ENCODE measurements around the gene ATG9A.
"Not testable (repeated sequence)": the region's sequence is repeated elsewhere in the genome, so short reads cannot be mapped to it uniquely, and the experiment has no call there.

Gene ATG9A, protein sequence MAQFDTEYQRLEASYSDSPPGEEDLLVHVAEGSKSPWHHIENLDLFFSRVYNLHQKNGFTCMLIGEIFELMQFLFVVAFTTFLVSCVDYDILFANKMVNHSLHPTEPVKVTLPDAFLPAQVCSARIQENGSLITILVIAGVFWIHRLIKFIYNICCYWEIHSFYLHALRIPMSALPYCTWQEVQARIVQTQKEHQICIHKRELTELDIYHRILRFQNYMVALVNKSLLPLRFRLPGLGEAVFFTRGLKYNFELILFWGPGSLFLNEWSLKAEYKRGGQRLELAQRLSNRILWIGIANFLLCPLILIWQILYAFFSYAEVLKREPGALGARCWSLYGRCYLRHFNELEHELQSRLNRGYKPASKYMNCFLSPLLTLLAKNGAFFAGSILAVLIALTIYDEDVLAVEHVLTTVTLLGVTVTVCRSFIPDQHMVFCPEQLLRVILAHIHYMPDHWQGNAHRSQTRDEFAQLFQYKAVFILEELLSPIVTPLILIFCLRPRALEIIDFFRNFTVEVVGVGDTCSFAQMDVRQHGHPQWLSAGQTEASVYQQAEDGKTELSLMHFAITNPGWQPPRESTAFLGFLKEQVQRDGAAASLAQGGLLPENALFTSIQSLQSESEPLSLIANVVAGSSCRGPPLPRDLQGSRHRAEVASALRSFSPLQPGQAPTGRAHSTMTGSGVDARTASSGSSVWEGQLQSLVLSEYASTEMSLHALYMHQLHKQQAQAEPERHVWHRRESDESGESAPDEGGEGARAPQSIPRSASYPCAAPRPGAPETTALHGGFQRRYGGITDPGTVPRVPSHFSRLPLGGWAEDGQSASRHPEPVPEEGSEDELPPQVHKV

DNA sequence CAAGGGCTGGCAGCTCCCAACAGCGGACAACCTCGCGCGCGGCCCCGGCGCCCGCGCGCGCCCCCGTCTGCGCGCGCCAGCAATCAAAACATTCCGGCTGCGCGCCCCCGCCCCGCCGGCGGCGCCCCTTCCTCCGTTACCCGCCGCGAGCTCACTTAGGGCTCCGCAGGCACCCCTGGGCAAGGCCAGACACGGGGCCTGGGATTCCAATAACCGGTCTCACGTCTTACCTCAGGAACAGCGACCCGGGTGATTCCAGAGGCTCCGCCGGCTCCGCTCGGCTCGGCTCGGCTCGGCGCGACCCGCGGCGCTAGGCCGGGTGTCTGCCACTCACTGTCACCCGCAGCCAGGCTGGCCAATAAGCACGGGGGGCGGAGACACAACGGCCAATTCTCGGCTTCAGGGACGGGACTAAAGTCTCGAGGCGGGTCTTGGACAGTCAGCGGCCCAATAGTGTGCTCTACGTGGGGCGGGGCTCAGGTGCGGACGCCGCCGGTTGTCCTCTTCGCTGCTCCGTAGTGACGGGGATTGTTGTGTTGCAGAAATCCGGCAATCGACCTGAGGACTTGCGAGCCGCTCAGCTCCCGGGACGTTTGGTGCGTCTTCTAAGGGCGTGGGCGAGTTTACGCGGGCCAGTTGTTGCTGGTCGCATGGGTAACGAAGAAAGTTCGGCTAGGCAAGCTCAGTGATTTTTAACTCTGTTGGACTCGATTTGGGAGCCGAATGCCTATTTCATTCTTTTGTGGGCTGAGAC, at the start of gene ATG9A, which contains the start of gene ANKZF1:
TSS of gene ATG9A (minus strand) at position 332 of the 754 bp plus-strand sequence. CDS start 1,612 bp downstream, outside the sequence.
TSS of gene ANKZF1 (plus strand) at position 502 of the 754 bp plus-strand sequence. CDS start 452 bp downstream, outside the sequence.
- DNase-seq (ENCODE audit: low read depth), result peak; percentile 98

DNA sequence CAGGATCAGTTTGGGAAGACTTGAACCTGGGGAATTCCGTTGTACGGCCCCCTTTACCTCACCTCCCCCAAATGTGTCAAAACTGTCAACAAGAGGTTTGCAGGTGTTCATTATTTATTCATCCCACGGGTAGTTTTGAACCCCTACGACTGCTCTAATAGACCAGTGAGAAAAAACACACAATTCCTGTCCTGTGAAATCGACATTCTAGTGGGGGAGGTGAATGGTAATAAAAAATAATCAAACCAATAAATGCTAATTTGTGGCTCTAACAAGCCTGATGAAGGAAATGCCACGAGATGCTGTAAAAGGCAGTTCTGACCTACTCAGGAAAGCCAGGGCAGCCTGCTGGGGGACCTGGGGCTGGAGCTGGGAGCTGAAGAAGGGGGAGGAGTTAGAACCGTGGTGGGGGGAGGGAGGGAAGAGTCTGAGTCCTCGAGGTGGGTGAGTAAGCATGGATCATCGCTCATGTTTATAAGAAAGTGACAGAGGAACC, 49.3 kb upstream of the ATG9A start:
- DNase-seq (ENCODE audit: low read depth), result no peak

DNA sequence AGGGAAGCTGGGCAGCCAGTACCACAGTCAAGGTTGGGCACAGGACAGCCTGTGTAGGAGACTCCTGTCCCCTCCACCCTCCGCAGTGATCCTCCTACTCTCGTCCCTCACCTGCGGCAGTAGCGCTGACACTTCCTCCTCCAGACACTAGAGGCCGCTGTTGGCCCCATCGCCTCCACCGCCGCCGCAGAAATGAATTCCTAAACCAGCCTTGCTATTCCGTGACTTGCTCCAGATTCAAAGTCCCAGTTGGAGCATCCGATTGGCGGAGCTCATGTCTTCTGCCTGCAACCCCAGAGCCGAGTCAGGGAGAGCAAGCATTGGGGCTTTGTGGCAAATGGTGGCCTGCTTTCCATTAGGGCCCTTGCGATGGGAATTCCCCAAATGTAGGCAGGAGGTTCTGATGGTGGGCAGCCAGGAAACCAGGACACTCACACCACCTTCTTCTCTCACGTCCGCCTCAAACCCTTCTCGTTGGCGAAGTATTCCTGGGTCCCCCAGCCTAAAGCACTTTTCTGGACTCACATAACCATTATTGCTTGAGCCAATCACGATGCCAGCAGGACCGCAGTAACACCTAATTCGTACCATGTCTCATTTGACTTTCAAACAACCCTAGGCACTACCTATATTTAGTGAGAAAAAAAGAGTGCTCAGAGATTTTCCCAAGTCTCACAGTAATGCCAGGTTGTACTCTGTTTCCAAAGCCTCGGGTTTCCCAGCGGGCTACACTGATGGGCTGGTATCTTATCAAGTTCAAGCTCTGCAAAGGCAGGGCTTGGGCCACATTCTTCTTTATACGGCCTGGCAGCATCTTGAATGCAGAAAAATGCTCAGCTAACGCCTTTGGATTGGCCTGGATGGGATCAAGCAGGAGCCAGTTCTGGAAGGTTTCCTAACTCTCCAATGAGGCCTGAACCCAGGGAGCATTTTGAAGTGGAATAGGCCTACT, 48.5 kb upstream of the ATG9A start:
- DNase-seq (ENCODE audit: low read depth), result peak; percentile 70

DNA sequence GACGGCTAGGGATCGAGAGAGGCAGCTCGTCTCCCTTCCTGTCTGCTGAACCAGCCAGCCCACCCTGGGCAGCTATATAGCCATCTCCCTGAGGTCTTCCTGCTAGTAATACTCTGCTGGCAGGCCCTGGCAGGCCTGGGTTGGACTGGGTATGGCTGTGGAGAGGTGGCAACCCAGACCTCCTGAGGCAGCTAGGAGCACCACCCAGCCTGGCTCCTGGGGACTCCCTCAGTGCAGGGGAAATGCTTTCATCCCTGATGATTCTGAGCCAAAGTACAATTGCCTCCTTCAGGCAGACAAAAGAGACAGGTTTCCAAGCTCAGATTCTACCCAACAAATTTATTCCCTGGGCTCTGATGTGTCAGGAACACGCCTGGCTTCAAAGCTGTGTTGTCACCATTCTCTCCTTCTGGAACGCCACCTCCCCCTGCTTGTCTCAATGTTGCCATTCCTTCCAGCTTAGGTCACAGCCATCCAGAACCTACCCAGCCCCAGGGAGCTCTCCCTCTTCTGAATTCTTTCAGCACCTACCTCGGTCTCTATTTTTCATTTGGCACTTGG, 45.0 kb upstream of the ATG9A start:
- peak; percentile 58 for DNase-seq (ENCODE audit: low read depth)

DNA sequence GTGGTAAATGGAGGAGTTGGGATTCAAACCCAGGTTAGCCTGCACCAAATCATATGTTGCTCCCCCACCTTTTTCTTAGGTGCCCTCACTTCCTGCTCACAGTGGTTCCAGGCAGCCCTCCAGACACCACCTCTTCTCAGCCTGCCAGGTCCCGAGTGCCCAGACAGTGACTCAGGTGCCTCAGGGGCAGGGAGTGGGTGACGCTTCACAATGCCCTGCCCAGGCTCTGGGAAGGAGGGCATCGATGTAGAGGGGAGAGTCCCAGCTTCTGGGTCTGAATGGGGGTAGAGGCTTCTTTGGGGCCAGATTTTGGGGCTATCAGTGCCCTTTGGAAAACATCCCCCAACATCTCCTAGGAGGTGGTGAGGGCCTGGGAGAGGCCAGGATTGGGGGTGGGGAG, 44.5 kb upstream of the ATG9A start:
- DNase-seq (ENCODE audit: low read depth), result no peak

DNA sequence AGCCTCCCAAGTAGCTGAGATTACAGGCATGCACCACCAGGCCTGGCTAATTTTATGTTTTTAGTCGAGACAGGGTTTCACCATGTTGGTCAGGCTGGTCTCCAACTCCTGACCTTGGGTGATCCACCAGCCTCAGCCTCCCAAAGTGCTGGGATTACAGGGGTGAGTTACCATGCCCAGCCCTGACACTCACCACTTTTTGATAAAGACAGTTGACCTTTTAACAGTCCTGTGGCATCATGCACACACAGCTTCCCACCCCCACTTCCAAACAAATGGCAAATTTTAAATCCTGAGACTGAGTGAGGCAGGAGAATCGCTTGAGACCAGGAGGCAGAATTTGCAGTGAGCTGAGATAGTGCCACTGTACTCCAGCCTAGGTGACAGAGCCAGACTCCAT, 43.6 kb upstream of the ATG9A start:
- DNase-seq (ENCODE audit: low read depth), result no peak

DNA sequence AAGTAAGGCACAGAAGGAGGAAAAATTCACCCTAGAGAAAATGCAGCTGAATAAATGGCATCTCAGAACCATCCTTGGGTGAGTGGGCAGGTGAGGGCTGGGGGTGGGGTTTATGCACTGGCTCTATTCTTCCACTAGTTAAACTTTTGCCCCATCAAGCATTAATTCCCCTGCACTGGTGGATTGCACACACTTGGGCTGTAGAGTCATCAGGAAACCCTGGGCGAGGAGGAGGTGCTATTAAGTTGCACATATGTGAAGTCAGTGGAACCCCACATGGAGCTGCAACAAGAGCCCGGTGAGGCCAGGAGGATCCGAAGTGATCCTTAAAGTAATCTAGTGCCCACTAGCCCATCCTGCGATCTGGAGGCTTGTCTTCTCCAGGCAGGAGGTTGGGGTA, 42.9 kb upstream of the ATG9A start:
- DNase-seq (ENCODE audit: low read depth), result no peak

DNA sequence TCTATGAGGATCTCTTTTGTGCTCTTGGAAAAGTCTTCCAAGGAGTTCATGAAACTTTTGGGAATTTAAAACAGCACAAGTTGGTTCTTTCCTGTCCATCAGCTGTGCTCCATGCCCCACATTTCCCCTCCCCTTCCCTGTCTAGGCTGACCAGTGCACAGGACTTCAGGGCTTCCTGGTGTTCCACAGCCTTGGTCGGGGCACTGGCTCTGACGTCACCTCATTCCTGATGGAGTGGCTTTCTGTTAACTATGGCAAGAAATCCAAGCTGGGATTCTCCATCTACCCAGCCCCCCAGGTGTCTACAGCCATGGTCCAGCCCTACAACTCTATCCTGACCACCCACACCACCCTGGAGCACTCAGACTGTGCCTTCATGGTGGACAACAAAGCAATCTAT, 41.6 kb upstream of the ATG9A start:
- DNase-seq (ENCODE audit: low read depth), result no peak

DNA sequence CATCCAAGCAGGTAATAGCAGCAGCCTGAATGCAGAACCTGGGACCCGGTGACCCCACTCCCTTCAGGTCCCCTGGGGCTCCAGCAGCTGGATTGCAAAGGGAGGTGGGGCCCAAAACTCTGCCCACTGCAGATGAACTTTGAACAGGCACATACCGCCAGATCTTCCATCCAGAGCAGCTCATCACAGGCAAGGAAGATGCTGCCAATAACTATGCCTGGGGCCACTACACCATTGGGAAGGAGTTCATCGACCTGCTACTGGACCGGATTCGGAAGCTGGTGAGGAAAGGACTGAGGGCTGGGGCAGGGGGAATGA, 40.6 kb upstream of the ATG9A start:
- no peak for DNase-seq (ENCODE audit: low read depth)

DNA sequence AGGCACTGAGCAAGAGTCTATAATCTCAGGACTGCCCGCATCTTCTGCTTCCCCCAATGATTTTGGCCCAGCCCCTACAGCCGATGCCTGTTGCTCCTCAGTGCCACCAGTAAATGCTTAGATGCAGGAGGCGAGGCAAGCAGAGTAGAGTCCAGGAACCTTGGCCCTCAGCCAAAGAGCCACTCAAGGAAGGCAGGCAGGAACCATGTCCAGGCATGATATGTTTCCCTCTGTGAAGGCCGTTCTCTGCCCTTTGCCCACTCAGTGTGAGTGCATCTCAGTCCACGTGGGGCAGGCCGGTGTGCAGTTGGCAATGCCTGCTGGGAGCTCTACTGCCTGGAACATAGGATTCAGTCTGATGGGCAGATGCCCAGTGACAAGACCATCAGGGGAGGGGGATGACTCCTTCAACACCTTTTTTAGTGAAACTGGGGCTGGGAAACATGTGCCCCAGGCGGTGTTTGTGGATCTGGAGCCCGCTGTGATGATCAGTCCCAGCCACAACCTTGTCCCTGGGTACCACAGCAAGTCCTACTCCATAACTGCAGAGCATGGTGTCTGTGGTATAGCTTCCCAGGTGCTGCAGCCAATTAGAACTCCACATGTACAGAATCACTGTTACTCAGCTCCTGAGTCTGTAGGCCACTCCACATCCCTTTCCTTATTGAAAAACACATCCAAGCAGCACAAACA, 40.1 kb upstream of the ATG9A start:
- no peak for DNase-seq (ENCODE audit: low read depth)

DNA sequence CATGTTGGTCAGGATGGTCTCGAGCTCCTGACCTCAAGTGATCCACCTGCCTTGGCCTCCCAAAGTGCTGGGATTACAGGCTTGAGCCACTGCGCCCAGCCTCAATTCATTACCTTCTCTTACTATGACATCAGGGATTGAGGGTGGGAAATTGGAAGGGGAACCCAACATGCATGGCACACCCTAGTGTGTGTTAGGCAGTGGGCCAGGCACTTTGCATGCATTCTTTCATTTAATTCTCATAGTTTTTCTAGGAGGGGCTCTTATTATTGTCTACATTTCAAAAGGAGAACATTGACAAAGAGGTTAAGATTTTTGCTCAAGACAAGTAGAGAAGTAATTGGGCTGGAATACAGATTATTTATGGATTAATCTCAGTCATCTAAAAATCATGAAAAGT, 38.9 kb upstream of the ATG9A start:
- no peak for DNase-seq (ENCODE audit: low read depth)

DNA sequence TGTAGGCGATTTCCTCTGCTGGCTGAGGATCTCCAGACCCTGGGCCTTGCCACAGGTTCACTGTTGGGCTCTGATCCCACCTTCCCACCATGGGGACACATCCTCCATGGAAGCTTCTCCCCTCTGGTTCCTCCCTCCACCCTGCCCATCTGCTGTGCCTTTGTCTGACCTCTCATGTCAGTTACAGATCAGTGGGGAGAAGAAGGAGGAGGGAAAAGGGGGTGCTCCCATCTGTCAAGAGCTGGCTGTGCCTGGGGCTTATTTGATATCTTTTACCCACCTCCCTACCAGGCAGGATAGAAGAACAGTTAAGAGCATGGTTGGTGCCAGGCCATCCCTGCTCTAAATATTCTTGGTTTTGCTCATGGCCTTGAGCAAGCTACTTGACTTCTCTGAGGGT, 37.5 kb upstream of the ATG9A start:
- DNase-seq (ENCODE audit: low read depth), result no peak

DNA sequence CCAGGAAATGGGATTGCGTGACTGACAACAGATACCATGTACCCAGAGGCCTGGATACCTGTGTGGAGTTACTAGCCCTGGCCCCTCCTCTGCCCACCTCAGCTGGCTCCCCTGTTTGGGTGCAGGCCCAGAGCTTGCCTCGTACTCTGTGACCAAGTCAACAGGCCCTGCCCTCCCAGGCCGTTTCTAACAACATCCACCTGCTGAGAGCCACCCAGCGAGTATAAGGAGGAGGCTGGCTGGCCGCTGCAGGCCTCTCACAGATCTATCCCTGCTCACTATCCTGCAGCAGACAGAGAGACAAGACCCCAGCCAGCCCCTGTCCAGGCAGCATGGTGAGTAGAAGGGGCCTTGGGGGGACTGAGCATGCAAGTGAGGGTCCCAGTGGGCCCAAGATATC, 36.8 kb upstream of the ATG9A start:
- no peak for DNase-seq (ENCODE audit: low read depth)

DNA sequence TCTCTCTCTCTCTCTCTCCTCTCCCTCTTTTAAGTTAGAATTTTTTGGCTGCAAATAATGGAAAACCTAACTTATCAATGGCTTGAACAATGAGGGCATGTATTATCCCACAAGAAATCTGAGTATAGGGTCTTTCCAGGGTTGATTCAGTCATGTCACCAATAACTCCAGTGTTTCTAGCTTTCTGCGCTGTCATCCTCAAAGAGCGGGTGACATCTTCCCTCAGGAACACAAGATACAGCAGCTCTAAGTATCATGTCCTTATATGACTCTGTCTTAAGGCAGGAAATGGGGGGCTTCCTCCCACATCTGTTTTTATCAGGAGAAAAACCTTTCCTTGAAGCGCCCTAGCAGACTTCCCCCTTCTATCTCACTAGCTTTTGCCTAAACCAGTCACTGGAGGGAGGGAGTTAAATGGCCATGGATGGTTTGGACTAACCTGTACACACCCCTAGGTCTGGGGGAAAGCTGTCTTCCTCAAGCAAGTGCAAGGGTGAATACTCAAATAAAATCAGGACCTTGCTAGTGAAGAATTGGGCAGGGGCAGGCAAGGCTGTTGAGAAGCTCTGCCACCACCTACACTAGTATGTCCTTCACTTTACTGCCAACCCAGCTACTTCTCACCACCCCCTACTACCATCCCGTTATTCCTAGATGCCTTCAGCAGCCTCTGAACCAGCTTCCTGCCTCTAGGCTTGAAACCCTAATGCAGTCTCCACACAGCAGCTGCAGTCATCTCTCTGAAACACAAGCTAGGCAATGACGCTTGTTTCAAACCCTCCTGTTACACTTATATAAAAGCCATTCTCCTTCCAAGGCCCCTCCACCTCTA, 31.8 kb upstream of the ATG9A start:
- DNase-seq (ENCODE audit: low read depth), result no peak

DNA sequence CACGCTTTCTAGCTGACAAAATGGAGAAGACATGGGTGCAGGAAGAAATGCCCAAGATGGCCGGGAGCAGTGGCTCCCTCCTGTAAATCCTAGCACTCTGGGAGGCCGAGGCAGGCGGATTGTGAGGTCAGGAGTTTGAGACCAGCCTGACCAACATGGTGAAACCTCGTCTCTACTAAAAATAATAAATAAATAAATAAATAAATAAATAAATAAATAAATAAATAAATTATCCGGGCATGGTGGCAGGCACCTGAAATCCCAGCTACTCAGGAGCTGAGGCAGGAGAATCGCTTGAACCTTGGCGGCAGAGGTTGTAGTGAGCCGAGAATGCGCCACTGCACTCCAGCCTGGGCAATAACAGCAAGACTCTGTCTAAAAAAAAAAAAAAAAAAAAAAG, 29.5 kb upstream of the ATG9A start:
- DNase-seq (ENCODE audit: low read depth), result not testable (repeated sequence)

DNA sequence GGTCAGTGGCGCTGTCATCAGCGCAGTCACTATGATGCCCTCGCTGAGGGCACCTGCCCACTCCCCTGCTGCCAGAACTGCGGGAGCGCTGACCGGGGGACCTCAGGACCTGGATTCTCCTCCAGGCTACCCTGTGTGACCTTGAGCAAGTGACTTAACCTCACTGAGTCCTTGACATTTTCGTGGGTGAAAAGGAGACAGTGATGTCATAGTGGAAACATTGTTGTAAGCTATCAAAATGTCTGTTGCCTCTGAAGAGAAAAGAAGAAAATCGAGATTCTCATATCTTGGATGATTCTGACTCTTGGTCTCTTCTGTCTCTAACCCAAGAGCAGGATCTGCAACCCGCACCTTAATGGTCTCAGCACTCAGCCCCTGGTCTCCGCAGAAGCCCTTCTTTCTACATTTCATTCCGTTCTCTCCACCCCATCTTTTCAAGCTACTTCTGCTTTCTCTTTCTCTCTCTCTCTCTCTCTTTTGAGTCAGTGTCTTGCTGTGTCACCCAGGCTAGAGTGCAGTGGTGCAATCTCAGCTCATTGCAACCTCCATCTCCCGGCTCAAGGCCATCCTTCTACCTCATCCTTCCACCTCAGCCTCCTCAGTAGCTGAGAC, 25.3 kb upstream of the ATG9A start:
- peak; percentile 15 for DNase-seq (ENCODE audit: low read depth)

DNA sequence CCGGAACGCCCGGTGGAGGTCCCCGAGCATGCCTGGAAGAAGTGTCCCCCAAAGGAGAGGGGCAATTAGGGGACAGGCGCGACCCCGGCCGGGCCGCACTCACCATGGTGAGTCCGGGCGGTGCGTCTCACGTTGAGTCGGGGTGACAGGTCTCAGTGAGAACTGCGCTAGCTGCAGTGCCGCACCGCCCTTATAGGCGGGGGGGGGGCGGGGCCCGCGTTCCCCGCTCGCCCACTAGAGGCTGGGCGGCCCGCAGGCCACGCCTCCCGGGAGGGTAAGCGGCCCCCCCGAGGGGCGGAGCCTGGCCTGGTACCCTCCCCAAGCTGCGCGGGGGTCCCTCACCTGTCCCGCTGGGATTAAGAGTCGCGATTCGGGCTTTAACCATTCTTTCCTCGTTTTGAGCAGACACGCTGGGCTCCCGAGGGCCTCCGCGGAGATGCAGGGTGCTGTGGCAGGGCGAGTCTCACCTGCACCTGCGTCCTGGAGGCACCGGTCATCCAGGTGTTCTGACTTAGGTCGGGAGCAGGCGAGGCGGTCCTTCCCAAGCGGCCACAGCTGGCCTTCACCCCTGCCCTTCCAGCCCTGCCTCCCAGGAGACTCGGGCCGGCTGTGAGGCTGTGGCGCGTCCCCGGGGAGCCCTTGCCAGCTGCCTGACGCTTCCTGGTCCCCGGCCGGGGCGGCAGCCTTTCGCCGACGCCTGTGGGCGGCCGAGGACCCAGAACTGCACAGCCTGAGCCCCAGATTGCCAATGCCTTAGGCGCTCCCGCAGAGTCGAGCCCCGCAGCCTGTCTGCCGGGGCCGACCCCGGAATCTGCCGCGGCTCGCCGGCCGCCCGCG, 24.5 kb upstream of the ATG9A start, which contains the start of gene TUBA4A:
TSS of gene TUBA4A (minus strand) at position 166 of the 837 bp plus-strand sequence. CDS start at position 106, 60 bp downstream.
- peak; percentile 56 for DNase-seq (ENCODE audit: low read depth)
